Natural killer cell treated with Interleukin-12 subunit alpha and Interleukin-12 subunit beta and Interleukin-15 and Interleukin-18, amount 100 ng/mL, for 72 hours (primary cell): Measurements from ENCODE around the gene GRIN3A. TPM values are rescaled to one million over a fixed set of nuclear protein-coding genes. Genes with fewer than 3 reads are reported as not detected.
"Not testable (repeated sequence)": the region's sequence is repeated elsewhere in the genome, so short reads cannot be mapped to it uniquely, and the experiment has no call there.

ENCODE experiments used
- ATAC-seq, 2 donors: fragments of 150-1000 bp; cut with Tn5 transposase in 1 of 2; sonication (Bioruptor Pico), chemical (Tn5 transposase) in 1 of 2; 2 replicates each; pipeline ENCODE4 v1.10.0; 2021
- DNase-seq: peaks from one replicate; pipeline ENCODE4 v3.0.0; 2022; ENCODE audit warnings: low spot score
- H3K27ac Mint-ChIP-seq, 2 donors: 1 replicate in 1 of 2; 2 replicates in 1 of 2; pipeline ENCODE4 v1.8.0; 2022; ENCODE audit warnings: mixed read lengths in 2 of 2, mild to moderate bottlenecking in 1 of 2, moderate library complexity in 1 of 2
- H3K27me3 Mint-ChIP-seq, 2 donors: 1 replicate in 1 of 2; 2 replicates in 1 of 2; pipeline ENCODE4 v1.8.0; 2022; ENCODE audit warnings: mixed read lengths in 2 of 2
- H3K36me3 Mint-ChIP-seq: one replicate; pipeline ENCODE4 v1.8.0; 2022; ENCODE audit warnings: mixed read lengths
- H3K4me1 Mint-ChIP-seq, 2 donors: 1 replicate in 1 of 2; 2 replicates in 1 of 2; pipeline ENCODE4 v1.8.0; 2022; ENCODE audit warnings: low read depth in 2 of 2, mixed read lengths in 2 of 2, mild to moderate bottlenecking in 1 of 2
- H3K4me3 Mint-ChIP-seq: one replicate; pipeline ENCODE4 v1.8.0; 2022; ENCODE audit warnings: mixed read lengths
- H3K9me3 Mint-ChIP-seq: 2 replicates; pipeline ENCODE4 v1.8.0; 2022; ENCODE audit warnings: mixed read lengths
- total RNA-seq, 2 donors: library from RNA; stranded (reverse); gene quantifications; one replicate each; pipeline ENCODE4 v1.2.3, GENCODE V29; 2022

Gene GRIN3A
- total RNA-seq, 2 donors from 2014 or later, result not detected

DNA sequence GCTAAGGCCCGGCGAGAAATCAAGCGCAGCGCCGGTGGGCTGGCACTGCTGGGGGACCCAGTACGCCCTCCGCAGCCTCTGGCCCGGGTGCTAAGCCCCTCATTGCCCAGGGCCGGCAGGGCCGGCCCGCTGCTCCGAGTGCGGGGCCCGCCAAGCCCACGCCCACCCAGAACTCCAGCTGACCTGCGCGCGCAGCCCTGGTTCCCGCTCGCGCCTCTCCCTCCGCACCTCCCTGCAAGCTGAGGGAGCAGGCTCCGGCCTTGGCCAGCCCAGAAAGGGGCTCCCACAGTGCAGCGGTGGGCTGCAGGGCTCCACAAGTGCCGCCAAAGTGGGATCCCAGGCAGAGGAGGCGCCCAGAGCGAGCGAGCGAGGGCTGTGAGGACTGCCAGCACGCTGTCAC, 14.2 kb downstream of the GRIN3A start:
- H3K36me3 Mint-ChIP-seq, ATAC-seq, H3K27me3 Mint-ChIP-seq, H3K4me1 Mint-ChIP-seq, H3K27ac Mint-ChIP-seq, H3K9me3 Mint-ChIP-seq, H3K4me3 Mint-ChIP-seq, DNase-seq: not testable (repeated sequence)

DNA sequence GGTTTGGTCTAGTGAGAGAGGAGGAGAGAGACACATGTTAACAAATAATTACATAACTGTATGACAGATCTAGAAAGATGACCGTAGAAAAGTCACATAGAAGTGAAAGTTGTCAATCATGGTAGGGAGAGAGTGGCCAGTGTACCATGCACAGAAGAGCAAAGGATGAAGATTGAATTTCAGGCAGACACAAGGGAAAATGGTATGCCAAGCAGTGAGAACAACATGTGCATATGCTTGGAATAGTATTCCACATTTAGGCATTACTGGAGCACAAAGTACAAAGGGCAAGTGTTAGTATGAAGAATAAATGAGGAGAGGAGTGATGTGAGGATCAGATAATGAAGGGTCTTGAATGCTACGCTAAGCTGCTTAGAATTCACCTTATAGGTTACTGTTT, 20.3 kb downstream of the GRIN3A start:
- Mint-ChIP-seq H3K27ac (no peak overlapping the region), H3K36me3 (no peaks in the 10 kb centered on the region), H3K4me3 (no peak overlapping the region), H3K4me1 (no peaks in the 10 kb centered on the region), H3K27me3 (no peaks in the 10 kb centered on the region), H3K9me3 (peaks cover 4% of the 10 kb centered on the region)
- DNase-seq (no peak), ATAC-seq (no peak)

DNA sequence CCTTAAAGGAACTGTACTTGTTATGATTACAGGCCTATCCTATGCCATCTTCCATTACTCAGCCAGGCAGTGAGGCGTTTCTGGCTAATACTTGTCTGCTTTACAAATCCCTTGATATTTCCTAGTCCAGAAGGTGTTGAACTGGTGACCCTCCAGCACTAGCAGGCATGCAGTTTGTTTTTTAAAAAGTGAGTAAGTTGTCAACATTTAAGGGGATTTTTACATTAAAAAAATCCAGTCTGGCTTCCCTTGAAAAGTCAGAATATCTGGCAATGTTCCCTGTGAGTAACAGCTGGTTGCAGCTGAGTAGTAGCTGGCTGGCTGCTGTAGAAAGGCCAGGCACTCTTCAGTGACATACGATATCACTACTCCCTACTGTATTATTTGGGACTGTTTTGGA, 21.8 kb downstream of the GRIN3A start:
- peaks cover 4% of the 10 kb centered on the region for H3K9me3 Mint-ChIP-seq
- ATAC-seq, result no peak

DNA sequence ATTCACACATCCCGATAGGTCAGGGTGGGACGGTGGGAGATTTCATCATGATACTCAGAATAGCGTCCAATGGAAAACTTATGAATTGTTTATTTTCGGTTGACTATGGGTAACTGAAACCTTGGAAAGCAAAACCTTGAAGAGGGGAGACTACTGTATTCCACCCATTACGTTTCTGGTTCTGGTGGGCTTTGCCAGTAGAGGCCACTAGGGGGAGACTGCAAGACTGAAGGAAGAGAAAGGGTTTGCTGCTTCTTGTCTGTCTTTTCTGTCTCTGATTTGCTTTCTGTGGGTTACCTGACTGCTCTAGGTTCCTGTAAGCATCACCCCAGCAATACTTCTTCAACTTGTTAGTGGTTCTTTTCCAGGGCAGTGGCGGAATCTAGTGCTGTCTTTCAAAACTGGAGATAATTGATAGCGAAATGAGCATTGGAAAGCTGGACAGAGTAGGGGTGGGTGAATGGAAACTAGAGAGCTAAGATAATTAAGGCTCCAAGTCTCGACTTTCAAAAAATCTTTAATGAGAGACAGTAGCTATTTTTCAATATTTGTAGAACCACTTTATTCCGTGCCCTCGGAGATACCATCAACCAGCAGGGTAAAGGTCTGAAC, 27.0 kb downstream of the GRIN3A start:
- no peak overlapping the region for H3K4me3 Mint-ChIP-seq
- H3K9me3 Mint-ChIP-seq, result no peaks in the 10 kb centered on the region
- DNase-seq (no peak), ATAC-seq (no peak)
- no peak overlapping the region for H3K27ac Mint-ChIP-seq
- no peaks in the 10 kb centered on the region for H3K4me1 Mint-ChIP-seq
- H3K27me3 Mint-ChIP-seq, result peaks cover 0 to 8% of the 10 kb centered on the region in 2 donors
- no peaks in the 10 kb centered on the region for H3K36me3 Mint-ChIP-seq

More for the DNA sequence above, 21.8 kb downstream of the GRIN3A start:
- Mint-ChIP-seq H3K27ac (no peak overlapping the region), H3K4me1 (no peaks in the 10 kb centered on the region), H3K4me3 (no peak overlapping the region), H3K36me3 (no peaks in the 10 kb centered on the region), H3K27me3 (no peaks in the 10 kb centered on the region)
- DNase-seq, result no peak

DNA sequence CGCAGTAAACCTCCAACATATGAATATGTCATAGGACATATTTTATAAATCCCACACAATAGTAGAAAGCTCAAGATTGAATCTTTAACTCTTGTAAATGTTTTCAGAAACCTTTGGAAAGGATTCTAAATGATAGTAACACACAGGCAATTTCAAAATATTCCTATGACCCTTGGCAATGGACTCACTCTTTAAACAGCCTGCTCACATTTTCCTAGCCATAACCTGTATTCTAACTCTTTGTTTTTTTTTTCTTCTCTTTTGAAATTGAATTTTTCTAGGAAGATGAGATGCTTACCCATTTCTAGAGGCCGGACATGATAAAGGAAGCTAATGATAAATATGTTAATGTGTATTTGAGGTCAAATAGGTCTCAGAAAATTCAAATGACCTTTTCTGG, 29.6 kb downstream of the GRIN3A start:
- DNase-seq (no peak), ATAC-seq (no peak)
- no peak overlapping the region for H3K27ac Mint-ChIP-seq
- H3K4me1 Mint-ChIP-seq, result no peaks in the 10 kb centered on the region
- no peaks in the 10 kb centered on the region for H3K36me3 Mint-ChIP-seq
- no peak overlapping the region for H3K4me3 Mint-ChIP-seq
- no peaks in the 10 kb centered on the region for H3K9me3 Mint-ChIP-seq
- H3K27me3 Mint-ChIP-seq, result peaks cover 9 to 13% of the 10 kb centered on the region in 2 donors

DNA sequence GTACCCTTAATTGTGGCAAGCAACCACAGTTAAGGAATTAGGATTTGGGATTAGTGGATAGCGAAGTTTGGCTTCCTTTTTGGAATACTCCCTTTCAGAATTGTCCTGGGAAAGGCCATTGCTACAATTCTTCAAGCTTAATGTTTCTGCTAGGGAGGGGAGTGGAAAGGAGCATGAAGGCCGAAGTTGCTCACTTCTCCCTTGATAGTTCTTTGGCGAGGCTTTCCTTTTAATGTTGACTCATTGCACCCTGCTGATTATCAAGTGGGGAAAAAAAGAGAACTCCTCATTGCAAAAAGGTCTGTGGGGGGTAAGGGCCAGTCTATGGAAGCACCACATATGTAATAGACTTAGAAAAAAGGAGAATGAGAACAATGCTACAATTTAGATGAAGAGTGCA, 30.7 kb downstream of the GRIN3A start:
- no peaks in the 10 kb centered on the region for H3K36me3 Mint-ChIP-seq
- no peak overlapping the region for H3K27ac Mint-ChIP-seq
- H3K4me1 Mint-ChIP-seq, result no peaks in the 10 kb centered on the region
- peaks cover 9 to 13% of the 10 kb centered on the region in 2 donors for H3K27me3 Mint-ChIP-seq
- H3K9me3 Mint-ChIP-seq, result no peaks in the 10 kb centered on the region
- no peak overlapping the region for H3K4me3 Mint-ChIP-seq
- ATAC-seq (no peak), DNase-seq (no peak)

DNA sequence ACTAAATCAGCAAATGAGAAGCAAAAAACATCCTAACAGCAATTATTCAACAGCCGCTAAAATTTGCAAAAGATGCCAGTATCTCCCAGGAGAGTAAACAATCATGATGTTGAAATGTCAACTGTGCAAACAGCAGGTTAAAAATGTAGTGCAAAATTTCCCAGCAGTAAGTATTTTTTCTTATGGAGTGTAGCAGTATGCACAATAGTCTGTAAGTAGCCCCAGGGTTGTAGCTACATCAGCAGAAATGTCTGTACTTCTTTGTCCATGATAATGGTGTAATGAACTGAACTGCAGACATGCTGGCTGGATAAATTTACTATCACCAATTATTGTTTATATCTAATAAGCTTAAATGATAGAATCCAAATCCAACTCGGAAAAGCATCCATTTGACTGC, 31.4 kb downstream of the GRIN3A start:
- Mint-ChIP-seq H3K36me3 (no peaks in the 10 kb centered on the region), H3K4me3 (no peak overlapping the region), H3K4me1 (no peaks in the 10 kb centered on the region), H3K27me3 (peaks cover 9 to 13% of the 10 kb centered on the region in 2 donors), H3K27ac (no peak overlapping the region), H3K9me3 (no peaks in the 10 kb centered on the region)
- DNase-seq (no peak), ATAC-seq (no peak)

DNA sequence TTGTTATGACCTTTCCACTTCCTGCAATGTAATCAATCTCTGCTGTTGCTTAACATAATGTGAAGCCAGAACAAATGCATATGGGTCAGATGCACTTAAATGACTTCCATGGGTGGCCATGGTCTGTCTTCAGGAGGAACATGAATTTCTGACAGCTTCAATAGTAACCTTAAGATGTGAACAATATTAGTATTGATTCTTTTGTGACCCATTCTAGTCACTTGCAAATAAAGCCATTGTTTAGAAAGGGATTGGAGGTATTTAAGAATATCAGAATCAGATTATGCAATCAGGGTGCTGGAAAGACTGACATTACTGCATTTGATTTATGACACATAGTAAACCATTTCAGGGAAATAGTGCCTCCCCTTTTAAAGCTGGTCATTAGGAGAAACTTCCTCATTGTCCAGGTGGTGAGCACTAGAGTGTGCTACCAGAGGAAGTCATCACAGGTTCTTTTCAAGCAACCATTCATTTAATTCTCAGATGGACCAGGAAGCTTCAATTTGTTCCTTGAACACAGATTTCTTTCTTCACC, 32.1 kb downstream of the GRIN3A start:
- H3K4me3 Mint-ChIP-seq, result no peak overlapping the region
- DNase-seq (no peak), ATAC-seq (no peak)
- no peaks in the 10 kb centered on the region for H3K4me1 Mint-ChIP-seq
- H3K27me3 Mint-ChIP-seq, result peaks cover 9 to 13% of the 10 kb centered on the region in 2 donors
- H3K9me3 Mint-ChIP-seq, result no peaks in the 10 kb centered on the region
- no peak overlapping the region for H3K27ac Mint-ChIP-seq
- no peaks in the 10 kb centered on the region for H3K36me3 Mint-ChIP-seq

DNA sequence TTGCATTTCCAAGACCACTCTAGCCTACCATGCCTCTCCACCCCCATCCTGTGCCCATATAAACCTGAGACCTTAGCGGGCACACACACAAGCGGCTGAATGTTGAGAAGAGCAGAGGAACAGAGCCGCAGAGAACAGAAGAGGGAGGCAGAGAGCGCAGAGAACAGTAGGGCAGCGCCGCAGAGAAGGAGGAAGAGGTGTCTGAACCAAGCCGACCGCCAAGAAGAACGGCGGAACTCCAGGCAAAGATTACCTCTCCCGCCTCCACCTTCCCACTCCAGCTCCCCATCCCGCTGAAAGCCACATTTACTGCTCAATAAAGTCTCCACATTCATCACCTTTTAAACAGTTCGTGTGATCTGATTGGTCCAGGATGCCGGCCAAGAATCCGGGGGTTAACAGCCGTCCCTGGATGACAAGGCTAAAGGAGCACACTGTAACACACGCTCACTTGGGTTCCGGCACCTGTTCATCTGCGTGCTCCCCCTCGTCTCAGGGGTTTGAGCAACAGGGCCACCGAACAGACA, 33.2 kb downstream of the GRIN3A start:
- H3K27me3 Mint-ChIP-seq, result peaks cover 9 to 13% of the 10 kb centered on the region in 2 donors
- no peak overlapping the region for H3K27ac Mint-ChIP-seq
- H3K4me1 Mint-ChIP-seq, result no peaks in the 10 kb centered on the region
- ATAC-seq (no peak), DNase-seq (no peak)
- no peak overlapping the region for H3K4me3 Mint-ChIP-seq
- no peaks in the 10 kb centered on the region for H3K9me3 Mint-ChIP-seq
- H3K36me3 Mint-ChIP-seq, result no peaks in the 10 kb centered on the region

DNA sequence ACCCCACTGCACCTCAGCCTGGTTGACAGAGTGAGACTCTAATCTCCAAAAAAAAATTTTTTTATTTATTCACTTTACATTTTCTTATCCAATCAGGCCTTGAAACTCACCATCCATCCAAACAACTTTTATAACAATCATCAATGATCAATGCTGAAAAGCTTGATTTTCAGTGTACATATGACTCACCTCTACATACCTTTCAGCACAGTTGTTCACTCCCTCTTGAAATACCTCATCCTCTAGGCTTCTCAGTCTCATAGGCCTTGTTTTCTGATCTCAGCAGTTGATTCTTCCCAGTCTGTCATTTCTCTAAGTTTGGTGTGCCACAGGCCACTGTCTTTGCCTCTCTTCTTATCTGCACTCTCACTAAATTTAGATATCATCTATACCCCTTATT, 36.2 kb downstream of the GRIN3A start:
- no peak for ATAC-seq
- no peaks in the 10 kb centered on the region for H3K36me3 Mint-ChIP-seq
- no peaks in the 10 kb centered on the region for H3K4me1 Mint-ChIP-seq
- no peaks in the 10 kb centered on the region for H3K9me3 Mint-ChIP-seq
- H3K27ac Mint-ChIP-seq, result no peak overlapping the region
- H3K27me3 Mint-ChIP-seq, result peaks cover 6 to 9% of the 10 kb centered on the region in 2 donors
- H3K4me3 Mint-ChIP-seq, result no peak overlapping the region
- no peak for DNase-seq

DNA sequence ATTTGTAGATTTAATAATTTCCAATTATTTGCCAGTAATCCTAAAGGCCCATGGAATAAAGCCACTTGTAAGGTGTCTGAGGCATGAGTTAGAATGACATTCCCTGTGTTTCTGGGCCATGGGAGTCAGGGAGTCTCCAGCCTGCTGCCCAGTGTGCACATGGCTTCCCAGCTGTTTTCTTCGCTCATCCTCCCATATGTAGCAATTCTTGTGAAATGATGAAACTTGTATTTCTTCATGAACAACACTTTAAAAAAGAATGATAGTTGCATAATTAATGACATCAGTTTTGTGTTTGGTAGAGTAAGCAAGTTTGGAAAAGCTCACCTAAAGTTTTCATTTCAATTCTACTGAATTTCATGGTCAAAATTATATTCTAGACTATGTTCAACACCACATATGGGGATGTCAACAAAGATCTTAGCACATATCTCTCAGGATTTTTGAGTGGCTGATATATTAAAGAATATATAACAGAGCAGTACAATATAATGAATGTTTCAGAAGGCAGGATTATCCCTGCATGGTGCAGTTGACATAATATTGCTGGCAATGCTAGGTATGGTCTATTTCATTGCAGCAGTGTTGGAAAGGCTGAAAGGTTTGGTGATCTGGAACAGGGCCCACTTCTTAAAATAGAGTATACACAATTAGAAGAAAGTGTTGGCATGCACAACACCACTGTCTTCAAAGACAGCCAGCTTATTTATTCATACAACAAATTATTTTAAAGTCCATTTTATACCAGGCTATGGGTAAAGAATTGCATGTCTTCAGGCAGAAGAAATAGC, 44.7 kb downstream of the GRIN3A start:
- no peaks in the 10 kb centered on the region for H3K27me3 Mint-ChIP-seq
- DNase-seq, result no peak
- ATAC-seq, result no peak
- H3K4me3 Mint-ChIP-seq, result no peak overlapping the region
- no peaks in the 10 kb centered on the region for H3K4me1 Mint-ChIP-seq
- no peak overlapping the region for H3K27ac Mint-ChIP-seq
- H3K36me3 Mint-ChIP-seq, result no peaks in the 10 kb centered on the region
- H3K9me3 Mint-ChIP-seq, result peaks cover 3% of the 10 kb centered on the region

DNA sequence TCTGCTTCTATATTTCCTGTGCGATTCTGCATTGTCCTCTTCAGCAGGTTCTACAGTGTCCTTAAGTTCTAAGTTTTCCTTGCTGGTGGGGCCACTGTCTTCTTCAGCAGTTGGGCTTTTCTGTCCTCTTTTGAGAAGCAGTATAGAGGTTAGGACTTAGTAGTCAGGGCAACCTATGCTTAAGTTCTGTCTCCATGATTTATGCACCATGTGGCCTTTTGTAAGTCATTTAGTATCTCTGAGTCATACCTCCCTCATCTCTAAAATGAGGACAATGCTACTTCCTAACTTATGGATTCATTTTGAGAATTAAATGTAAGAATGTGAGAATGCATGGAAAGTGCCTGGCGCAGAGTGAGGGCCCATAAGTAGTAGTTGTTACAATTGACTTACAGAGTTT, 46.8 kb downstream of the GRIN3A start:
- no peak for DNase-seq
- H3K27ac Mint-ChIP-seq, result no peak overlapping the region
- no peak for ATAC-seq
- no peak overlapping the region for H3K4me3 Mint-ChIP-seq
- no peaks in the 10 kb centered on the region for H3K27me3 Mint-ChIP-seq
- H3K9me3 Mint-ChIP-seq, result peaks cover 3% of the 10 kb centered on the region
- no peaks in the 10 kb centered on the region for H3K36me3 Mint-ChIP-seq
- no peaks in the 10 kb centered on the region for H3K4me1 Mint-ChIP-seq

DNA sequence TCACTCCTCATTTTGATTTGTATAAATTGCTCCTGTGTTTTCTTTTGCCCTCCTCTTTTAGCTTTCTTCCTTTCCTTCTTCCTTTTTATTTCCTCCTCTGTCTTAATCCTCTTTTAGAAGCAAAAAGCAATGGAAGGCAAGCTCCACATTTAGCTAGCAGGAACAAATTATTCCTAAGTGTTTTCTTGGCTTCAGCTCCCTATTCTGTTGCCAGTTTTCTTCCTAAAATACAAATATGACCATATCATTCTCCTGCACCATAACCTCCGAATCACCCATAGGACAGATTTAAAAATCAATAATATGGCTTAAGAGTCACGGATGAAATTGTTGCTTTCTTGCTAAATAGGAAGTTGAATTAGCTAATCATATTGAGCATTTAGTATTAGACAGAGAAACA, 49.4 kb downstream of the GRIN3A start:
- H3K36me3 Mint-ChIP-seq, result no peaks in the 10 kb centered on the region

DNA sequence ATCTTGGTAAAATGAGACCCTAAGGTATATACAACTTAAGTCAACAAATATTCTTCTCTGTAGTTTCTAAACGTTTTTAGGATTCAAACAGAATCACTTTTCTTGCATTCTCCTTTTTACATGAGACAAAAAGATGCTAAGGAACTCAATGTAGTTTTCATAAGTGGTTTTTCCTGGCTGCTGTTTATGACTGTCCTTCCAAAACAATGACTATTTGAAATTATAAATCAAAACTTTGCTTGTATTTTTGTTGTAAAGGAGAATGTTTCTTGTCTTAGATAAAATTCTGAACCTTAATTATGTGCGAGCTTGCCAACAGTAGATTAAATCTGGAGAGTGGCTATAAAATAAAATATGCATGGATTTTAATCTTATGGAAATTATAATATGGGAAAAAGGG, 53.8 kb downstream of the GRIN3A start:
- H3K27ac Mint-ChIP-seq, result no peak overlapping the region
- H3K36me3 Mint-ChIP-seq, result no peaks in the 10 kb centered on the region
- H3K27me3 Mint-ChIP-seq, result no peaks in the 10 kb centered on the region
- DNase-seq (no peak), ATAC-seq (no peak)
- H3K4me3 Mint-ChIP-seq, result no peak overlapping the region
- H3K9me3 Mint-ChIP-seq, result no peaks in the 10 kb centered on the region
- H3K4me1 Mint-ChIP-seq, result no peaks in the 10 kb centered on the region

More for the DNA sequence above, 49.4 kb downstream of the GRIN3A start:
- Mint-ChIP-seq H3K4me1 (no peaks in the 10 kb centered on the region), H3K9me3 (no peaks in the 10 kb centered on the region), H3K27ac (no peak overlapping the region), H3K27me3 (no peaks in the 10 kb centered on the region), H3K4me3 (no peak overlapping the region)
- ATAC-seq (no peak), DNase-seq (no peak)
